Thoracic aorta (tissue), 2 donors: Measurements from ENCODE around the gene LGALS16. TPM values are rescaled to one million over a fixed set of nuclear protein-coding genes. Genes with fewer than 3 reads are reported as not detected.

ENCODE experiments used
- ATAC-seq: fragments of 150-250 bp; one replicate; pipeline ENCODE4 v1.8.0; 2017; ENCODE audit warnings: low read depth; ENCODE audit not compliant: insufficient number of reproducible peaks, low FRiP score
- DNase-seq: peaks from one replicate; pipeline ENCODE4 v3.0.0-alpha.2; 2020; ENCODE audit warnings: low spot score
- H3K27ac ChIP-seq, 2 donors: fragments of 200-600 bp; sonication (generic); 1 replicate in 1 of 2; 2 replicates in 1 of 2; pipeline ENCODE4 v1.5.1; 2016; ENCODE audit warnings: mild to moderate bottlenecking in 2 of 2, moderate library complexity in 2 of 2
- H3K27me3 ChIP-seq: fragments of 200-600 bp; sonication (generic); replicated peaks from 2 replicates; pipeline ENCODE4 v1.6.0; 2016; ENCODE audit warnings: mild to moderate bottlenecking; ENCODE audit not compliant: insufficient read depth
- H3K36me3 ChIP-seq: fragments of 200-600 bp; sonication (generic); one replicate; pipeline ENCODE4 v1.5.1; 2016
- H3K4me1 ChIP-seq, 2 donors: fragments of 200-600 bp; sonication (generic); 1 replicate in 1 of 2; 2 replicates in 1 of 2; pipeline versions ENCODE4 v1.5.1 to v1.6.0; 2016; ENCODE audit warnings: low read depth in 2 of 2, mild to moderate bottlenecking in 1 of 2; ENCODE audit not compliant: control insufficient read depth in 1 of 2
- H3K4me3 ChIP-seq: fragments of 200-600 bp; sonication (generic); 2 replicates; pipeline ENCODE4 v1.5.1; 2016; ENCODE audit warnings: mild to moderate bottlenecking
- H3K9me3 ChIP-seq: fragments of 200-600 bp; sonication (generic); 2 replicates; pipeline ENCODE4 v1.5.1; 2016
- CTCF ChIP-seq: fragments of 200-600 bp; sonication (generic); IDR thresholded peaks from one replicate; pipeline ENCODE4 v1.5.1; 2019; ENCODE audit warnings: antibody characterized with exemption
- total RNA-seq, 2 donors: library from RNA; depleted of rRNA; stranded (reverse); fragments of >200 nt; gene quantifications; one replicate each; pipeline versions ENCODE4 v1.1.0 to v1.2.3, GENCODE V29; 2016

The LGALS16 gene
- total RNA-seq, result not detected

- Histone ChIP-seq H3K9me3 (no peaks in the 10 kb centered on the region), H3K36me3 (no peaks in the 10 kb centered on the region), H3K27me3 (no peaks in the 10 kb centered on the region), H3K27ac (no peak within 1 kb of the TSS), H3K4me1 (no peaks in the 10 kb centered on the region), H3K4me3 (no peak within 1 kb of the TSS)
- ATAC-seq, result no peak
- DNase-seq, result no peak
- no peak for TF ChIP-seq CTCF
Observed at GRCh38 chr19:39655613-39656012, at the start of gene LGALS16. LGALS16 (plus strand) TSS chr19:39655913; CDS start chr19:39655962, 49 bp downstream.

- ATAC-seq (no peak), DNase-seq (no peak)
- Histone ChIP-seq H3K4me1 (no peaks in the 10 kb centered on the region), H3K27ac (no peak overlapping the region), H3K4me3 (no peak overlapping the region), H3K9me3 (no peaks in the 10 kb centered on the region), H3K27me3 (no peaks in the 10 kb centered on the region), H3K36me3 (no peaks in the 10 kb centered on the region)
- TF ChIP-seq CTCF, result no peak
Observed at GRCh38 chr19:39607021-39607420, 48.7 kb upstream of the LGALS16 start.

GRCh38 chr19:39607561-39607960 lies 48.2 kb upstream of the LGALS16 start:
- no peaks in the 10 kb centered on the region for H3K4me1 ChIP-seq
- no peak overlapping the region for H3K27ac ChIP-seq
- H3K36me3 ChIP-seq, result no peaks in the 10 kb centered on the region
- ATAC-seq (no peak), DNase-seq (no peak)
- no peak for TF ChIP-seq CTCF
- no peaks in the 10 kb centered on the region for H3K27me3 ChIP-seq
- H3K4me3 ChIP-seq, result no peak overlapping the region
- no peaks in the 10 kb centered on the region for H3K9me3 ChIP-seq

GRCh38 chr19:39613597-39613996 lies 42.1 kb upstream of the LGALS16 start:
- H3K4me3 ChIP-seq, result no peak overlapping the region
- no peak overlapping the region for H3K27ac ChIP-seq
- H3K27me3 ChIP-seq, result no peaks in the 10 kb centered on the region
- no peaks in the 10 kb centered on the region for H3K9me3 ChIP-seq
- H3K4me1 ChIP-seq, result no peaks in the 10 kb centered on the region
- DNase-seq (no peak), ATAC-seq (no peak)
- no peaks in the 10 kb centered on the region for H3K36me3 ChIP-seq
- no peak for TF ChIP-seq CTCF

GRCh38 chr19:39617745-39618144 lies 38.0 kb upstream of the LGALS16 start:
- DNase-seq, result no peak
- Histone ChIP-seq H3K9me3 (no peaks in the 10 kb centered on the region), H3K36me3 (no peaks in the 10 kb centered on the region), H3K27ac (no peak overlapping the region), H3K4me3 (no peak overlapping the region), H3K4me1 (no peaks in the 10 kb centered on the region), H3K27me3 (no peaks in the 10 kb centered on the region)
- no peak for TF ChIP-seq CTCF
- no peak for ATAC-seq
